C4-2B (cell line): ENCODE data around the gene FAT4.

Experiments used
- ZFX ChIP-seq: fragments of 450-650 bp; IDR thresholded peaks from 2 replicates; pipeline ENCODE4 v1.6.1; 2017
- TF ChIP-seq, protein P1 (sequence below): fragments of 450-650 bp; conservative IDR thresholded peaks from 2 replicates; pipeline ENCODE4 v1.5.1; 2017; ENCODE audit warnings: mild to moderate bottlenecking

DNA sequence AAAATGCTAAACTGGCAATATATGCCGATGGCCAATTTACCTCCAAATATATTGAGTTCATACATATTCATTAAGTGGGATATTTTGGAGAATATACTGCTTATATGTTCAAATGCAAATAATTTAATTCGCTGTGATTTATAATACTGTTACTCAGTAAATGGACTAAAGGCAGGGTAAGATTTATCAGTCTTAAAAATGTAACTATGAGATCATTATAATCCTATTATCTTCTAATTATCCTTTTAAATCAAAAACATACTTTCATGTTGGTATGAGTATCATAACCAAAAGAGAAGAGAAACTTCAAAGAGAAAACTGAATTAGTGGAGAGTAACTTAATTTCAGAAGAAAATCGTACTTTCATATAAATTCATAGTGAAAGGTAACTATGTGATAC, 44.6 kb downstream of the FAT4 start:
- TF ChIP-seq, protein P1, sequence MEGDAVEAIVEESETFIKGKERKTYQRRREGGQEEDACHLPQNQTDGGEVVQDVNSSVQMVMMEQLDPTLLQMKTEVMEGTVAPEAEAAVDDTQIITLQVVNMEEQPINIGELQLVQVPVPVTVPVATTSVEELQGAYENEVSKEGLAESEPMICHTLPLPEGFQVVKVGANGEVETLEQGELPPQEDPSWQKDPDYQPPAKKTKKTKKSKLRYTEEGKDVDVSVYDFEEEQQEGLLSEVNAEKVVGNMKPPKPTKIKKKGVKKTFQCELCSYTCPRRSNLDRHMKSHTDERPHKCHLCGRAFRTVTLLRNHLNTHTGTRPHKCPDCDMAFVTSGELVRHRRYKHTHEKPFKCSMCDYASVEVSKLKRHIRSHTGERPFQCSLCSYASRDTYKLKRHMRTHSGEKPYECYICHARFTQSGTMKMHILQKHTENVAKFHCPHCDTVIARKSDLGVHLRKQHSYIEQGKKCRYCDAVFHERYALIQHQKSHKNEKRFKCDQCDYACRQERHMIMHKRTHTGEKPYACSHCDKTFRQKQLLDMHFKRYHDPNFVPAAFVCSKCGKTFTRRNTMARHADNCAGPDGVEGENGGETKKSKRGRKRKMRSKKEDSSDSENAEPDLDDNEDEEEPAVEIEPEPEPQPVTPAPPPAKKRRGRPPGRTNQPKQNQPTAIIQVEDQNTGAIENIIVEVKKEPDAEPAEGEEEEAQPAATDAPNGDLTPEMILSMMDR = no peak
- TF ChIP-seq ZFX = no peak
